NT2/D1 (cell line): ENCODE measurements around the gene CROCC.
A peak's percentile ranks its signal among the peaks of the same experiment; 100 is the strongest.
"Not testable (repeated sequence)": the region's sequence is repeated elsewhere in the genome, so short reads cannot be mapped to it uniquely, and the experiment has no call there.

Experiments used
- DNase-seq: peaks from one replicate; pipeline ENCODE4 v3.0.0-alpha.2; 2011; ENCODE audit warnings: low read depth, low spot score
- H3K27me3 ChIP-seq: 2 replicates; pipeline ENCODE4 v1.6.0; 2011; ENCODE audit warnings: mild to moderate bottlenecking; ENCODE audit not compliant: insufficient read length, insufficient read depth
- H3K36me3 ChIP-seq: 2 replicates; pipeline ENCODE4 v1.6.1; 2011; ENCODE audit warnings: mild to moderate bottlenecking, low read length, mixed read lengths; ENCODE audit not compliant: insufficient read depth, insufficient read length
- H3K4me1 ChIP-seq: 2 replicates; pipeline ENCODE4 v1.5.1; 2011; ENCODE audit not compliant: insufficient read depth, insufficient read length
- H3K4me3 ChIP-seq: 2 replicates; pipeline ENCODE4 v1.5.1; 2011; ENCODE audit warnings: low read depth; ENCODE audit not compliant: insufficient read length
- H3K9ac ChIP-seq: 2 replicates; pipeline ENCODE4 v1.6.0; 2011; ENCODE audit warnings: low read depth; ENCODE audit not compliant: insufficient read length
- H3K9me3 ChIP-seq: 2 replicates; pipeline ENCODE4 v1.5.1; 2011; ENCODE audit warnings: mild to moderate bottlenecking, low read length; ENCODE audit not compliant: insufficient read depth
- SUZ12 ChIP-seq: IDR thresholded peaks from 2 replicates; pipeline ENCODE4 v1.6.1; 2011; ENCODE audit not compliant: insufficient read length, insufficient read depth; ENCODE audit errors: extremely low read depth
- YY1 ChIP-seq: IDR thresholded peaks from 2 replicates; pipeline ENCODE4 v1.6.1; 2011; ENCODE audit not compliant: insufficient read length, insufficient read depth
- ZNF274 ChIP-seq: IDR thresholded peaks from 2 replicates; pipeline ENCODE4 v1.6.1; 2011; ENCODE audit warnings: mild to moderate bottlenecking, low read depth, low read length

CROCC gene

DNA sequence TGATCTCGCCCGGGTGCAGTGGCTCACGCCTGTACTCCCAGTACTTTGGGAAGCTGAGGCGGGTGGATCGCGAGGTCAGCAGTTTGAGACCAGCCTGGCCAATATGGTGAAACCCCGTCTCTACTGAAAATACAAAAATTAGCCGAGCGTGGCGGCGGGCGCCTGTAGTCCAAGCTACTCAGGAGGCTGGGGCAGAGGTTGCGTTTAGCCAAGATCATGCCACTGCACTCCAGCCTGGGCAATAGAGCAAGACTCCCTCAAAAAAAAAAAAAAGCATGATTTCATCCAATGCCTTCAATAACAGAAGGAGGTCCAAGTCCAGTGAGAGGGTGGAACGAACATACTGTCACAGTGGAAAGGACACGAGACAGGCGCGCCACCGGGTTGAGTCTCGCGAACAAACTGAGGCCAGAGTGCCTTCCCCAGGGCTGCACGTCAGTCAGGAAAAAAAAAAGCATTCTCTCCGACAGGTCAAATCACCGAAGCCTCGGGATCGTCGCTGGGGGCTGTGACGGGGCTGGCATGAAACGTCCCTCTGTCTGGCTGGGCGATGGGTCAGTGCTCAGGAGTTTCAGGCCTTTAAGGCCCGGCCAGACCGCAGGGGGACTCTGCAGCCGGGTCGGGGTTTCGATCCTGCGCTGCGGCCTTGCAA is 8.4 kb upstream of the CROCC start:
- H3K36me3 ChIP-seq: no peaks in the 10 kb centered on the region
- peaks cover 8% of the 10 kb centered on the region for H3K27me3 ChIP-seq
- H3K4me1 ChIP-seq: peaks cover 11% of the 10 kb centered on the region
- TF ChIP-seq SUZ12 (no peak), YY1 (no peak), ZNF274 (no peak)
- H3K9ac ChIP-seq: peak overlapping the region; percentile 75
- H3K4me3 ChIP-seq: peak overlapping the region; percentile 48
- DNase-seq: no peak
- no peaks in the 10 kb centered on the region for H3K9me3 ChIP-seq

DNA sequence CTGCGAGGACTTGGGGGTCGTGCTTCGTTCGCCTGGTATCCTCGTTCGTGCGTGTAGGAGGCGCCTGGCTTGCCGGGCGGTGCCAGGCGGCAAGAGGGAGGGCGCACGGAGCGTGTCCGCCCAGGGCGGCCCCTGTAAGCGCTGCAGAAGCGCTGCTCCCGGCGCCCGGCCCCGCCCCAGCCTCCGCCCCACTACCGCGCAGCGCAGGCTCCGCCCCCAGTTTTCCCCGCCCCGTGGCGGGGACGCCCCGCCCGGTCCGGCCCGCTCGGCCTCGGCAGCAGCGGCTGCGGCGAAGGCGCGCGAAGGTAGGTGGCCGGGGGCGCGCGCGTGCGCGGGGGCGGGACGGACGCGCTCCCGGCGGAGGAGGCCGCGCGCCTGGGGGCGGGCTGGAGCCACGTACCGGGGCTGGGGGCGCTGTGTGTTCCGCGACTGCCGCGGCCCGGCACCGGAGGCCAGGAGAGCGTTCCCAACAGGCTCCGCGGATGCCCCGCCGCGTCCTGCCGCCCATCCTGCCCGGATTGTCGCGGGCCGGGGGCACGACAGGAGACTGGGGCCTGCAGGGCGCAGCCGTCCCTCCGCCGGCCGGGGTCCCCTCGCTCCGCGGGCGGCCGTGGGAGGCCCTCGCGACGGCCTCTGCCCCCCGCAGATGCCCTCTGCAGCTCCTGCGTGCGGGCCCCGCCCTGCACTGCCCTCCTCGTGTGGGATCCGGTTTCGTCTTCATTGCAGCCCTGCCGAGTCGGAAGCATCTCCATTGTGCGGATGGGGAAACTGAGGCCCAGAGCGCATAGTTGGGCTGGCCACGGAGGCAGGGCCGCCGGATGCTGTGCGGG is 7.7 kb upstream of the CROCC start:
- Histone ChIP-seq H3K36me3 (no peaks in the 10 kb centered on the region), H3K9ac (peak overlapping the region; percentile 94), H3K4me3 (peak overlapping the region; percentile 69), H3K4me1 (peaks cover 11% of the 10 kb centered on the region), H3K9me3 (no peaks in the 10 kb centered on the region), H3K27me3 (peaks cover 8% of the 10 kb centered on the region)
- DNase-seq: peak; percentile 92
- TF ChIP-seq ZNF274 (no peak), SUZ12 (no peak), YY1 (no peak)

DNA sequence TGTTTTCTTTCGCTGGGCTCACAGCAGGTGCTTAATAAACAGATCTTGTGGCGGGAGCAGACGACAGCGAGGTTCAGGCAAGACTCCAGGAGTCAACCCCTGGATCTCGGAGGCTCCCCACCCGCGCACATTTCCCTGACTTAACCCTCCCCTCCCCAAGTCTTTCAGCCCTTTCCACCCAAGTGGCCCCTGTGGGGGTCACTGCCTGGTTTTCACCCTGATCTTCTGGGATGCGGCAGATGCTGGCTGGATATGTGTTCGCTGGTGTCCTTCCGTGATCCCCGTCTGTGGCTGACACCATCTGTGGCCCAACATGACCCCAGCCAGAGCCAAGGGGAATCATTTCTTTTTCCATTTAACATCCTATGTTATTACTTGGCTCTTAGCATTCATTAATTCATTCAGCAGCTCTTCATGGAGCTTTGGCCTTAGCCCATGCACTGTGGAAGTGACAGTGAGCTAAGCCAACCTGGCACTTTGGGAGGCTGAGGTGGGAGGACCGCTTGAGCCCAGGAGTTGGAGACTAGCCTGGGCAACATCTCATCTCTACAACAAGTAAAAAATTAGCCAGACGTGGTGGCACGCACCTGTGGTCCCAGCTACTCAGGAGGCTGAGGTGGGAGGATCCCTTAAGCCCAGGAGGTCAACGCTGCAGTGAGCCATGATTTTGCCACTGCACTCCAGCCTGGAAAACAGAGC is 6.7 kb upstream of the CROCC start:
- H3K36me3 ChIP-seq, H3K27me3 ChIP-seq, H3K9me3 ChIP-seq, DNase-seq: not testable (repeated sequence)
- peak overlapping the region; percentile 69 for H3K4me3 ChIP-seq
- H3K4me1 ChIP-seq: peaks cover 11% of the 10 kb centered on the region
- peak overlapping the region; percentile 39 for H3K9ac ChIP-seq

DNA sequence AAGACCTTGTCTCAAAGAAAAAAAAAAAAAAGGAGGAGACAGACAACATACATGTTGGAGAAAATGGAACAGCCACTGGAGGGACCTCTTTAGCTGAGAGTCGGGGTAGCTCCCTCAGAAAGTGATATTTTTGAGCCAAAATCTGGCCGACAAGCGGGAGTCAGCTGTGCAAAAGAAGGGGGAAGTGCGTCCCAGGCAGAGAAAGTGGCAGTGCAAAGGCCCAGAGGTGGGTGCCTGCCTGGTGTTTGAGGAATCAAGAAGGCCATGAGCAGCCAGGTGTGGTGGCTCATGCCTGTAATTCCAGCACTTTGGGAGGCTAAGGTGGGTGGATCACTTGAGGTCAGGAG is 6.1 kb upstream of the CROCC start:
- Histone ChIP-seq H3K36me3 (no peaks in the 10 kb centered on the region), H3K27me3 (peaks cover 8% of the 10 kb centered on the region), H3K4me3 (no peak overlapping the region), H3K9ac (no peak overlapping the region), H3K4me1 (peaks cover 11% of the 10 kb centered on the region), H3K9me3 (no peaks in the 10 kb centered on the region)
- TF ChIP-seq ZNF274 (no peak), SUZ12 (no peak), YY1 (no peak)
- DNase-seq: no peak

DNA sequence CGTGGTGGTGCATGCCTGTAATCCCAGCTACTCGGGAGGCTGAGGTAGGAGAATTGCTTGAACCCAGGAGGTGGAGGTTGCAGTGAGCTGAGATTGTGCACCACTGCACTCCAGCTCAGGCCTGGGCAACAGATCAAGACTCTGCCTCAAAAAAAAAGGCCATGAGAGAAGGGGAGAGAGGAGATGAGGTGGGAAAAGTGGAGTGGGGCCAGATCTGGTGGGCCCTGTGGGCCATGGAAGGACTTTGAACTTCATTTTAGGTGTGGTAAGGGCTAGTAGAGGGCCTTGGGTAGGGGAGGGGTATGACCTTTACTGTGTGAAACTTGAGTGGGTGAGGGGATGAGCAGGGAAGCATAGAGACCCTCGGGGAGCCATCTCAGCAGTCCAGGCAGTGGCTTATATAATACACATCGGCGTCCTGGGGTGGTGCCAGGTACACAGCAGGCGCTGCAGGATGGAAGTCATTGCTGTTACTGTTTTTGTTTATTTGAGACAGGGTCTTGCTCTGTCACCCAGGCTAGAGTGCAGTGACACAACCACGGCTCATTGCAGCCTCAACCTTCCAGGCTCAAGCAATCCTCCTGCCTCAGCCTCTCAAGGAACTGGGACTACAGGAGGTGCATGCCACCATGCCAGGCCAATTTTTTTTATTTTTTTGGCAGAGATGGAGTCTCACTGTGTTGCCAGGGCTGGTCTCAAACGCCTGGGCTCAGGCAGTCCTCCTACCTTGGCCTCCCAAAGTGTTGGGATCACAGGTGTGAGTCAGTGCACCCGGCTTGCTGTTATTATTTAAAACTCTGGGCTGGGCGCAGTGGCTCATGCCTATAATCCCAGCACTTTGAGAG is 5.5 kb upstream of the CROCC start:
- DNase-seq, H3K9ac ChIP-seq, H3K4me3 ChIP-seq, H3K36me3 ChIP-seq, H3K9me3 ChIP-seq, H3K27me3 ChIP-seq: not testable (repeated sequence)
- peaks cover 11% of the 10 kb centered on the region for H3K4me1 ChIP-seq

DNA sequence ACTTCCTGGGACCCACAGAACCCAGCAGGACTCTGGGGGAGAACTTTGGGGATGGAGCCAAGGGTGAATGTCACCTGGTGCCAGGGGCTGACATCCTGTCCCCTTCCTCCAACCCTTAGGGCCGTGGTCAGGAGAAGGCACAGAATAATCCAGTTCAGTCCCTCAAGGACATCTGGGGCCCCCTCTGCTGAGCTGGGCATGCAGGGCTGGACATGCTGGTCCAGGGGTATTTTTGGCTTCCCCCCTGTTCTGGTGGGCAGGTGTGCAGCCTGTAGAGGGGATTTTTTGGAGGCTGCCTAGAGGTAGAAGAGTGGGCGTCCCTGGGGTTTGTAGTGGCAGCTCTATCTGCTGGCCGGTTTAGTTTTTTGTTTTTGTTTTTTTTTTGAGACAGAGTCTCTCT is 3.4 kb upstream of the CROCC start:
- Histone ChIP-seq H3K4me1 (peaks cover 19% of the 10 kb centered on the region), H3K4me3 (no peak overlapping the region), H3K9ac (no peak overlapping the region), H3K9me3 (no peaks in the 10 kb centered on the region), H3K27me3 (peaks cover 2% of the 10 kb centered on the region), H3K36me3 (no peaks in the 10 kb centered on the region)
- DNase-seq: no peak
- TF ChIP-seq SUZ12 (no peak), YY1 (no peak), ZNF274 (no peak)

DNA sequence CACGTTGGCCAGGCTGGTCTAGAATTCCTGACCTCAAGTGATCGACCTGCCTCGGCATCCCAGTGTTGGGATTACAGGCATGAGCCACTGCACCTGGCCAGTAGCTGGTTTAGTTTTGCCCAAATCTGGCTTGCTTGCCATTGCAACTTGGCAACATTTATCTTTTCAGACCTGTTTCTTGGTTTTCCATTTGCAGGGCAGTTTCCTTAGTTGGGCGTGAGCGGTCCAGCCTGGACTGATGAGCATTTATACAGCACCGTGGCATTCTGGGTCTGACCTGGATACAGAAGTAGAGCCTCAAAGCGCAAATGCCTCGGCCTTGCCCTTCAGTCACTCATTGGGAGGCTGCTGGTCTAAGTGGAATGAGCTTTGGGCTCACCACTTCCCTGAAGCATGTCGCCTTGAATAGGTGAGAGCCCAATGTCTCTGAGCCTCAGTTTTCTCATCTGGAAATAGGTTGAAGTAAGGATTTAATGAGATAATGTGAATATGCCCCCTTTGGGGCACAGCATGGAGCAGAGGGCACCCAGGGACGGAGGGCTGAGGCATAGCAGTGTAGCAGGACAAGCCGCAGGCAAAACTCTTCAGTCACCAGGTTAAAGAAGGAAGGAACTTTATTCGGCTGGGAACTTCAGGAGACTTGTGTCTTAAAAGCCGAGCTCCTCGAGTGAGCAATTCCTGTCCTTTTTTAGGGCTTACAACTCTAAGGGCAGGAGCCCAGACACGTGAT is 2.6 kb upstream of the CROCC start:
- peaks cover 17% of the 10 kb centered on the region for H3K4me1 ChIP-seq
- not testable (repeated sequence) for H3K36me3 ChIP-seq, DNase-seq, H3K9ac ChIP-seq, H3K27me3 ChIP-seq, H3K4me3 ChIP-seq, H3K9me3 ChIP-seq
